Natural killer cell treated with Interleukin-12 subunit alpha and Interleukin-12 subunit beta and Interleukin-15 and Interleukin-18, amount 100 ng/mL, for 72 hours (primary cell): ENCODE data around the gene AHNAK2. TPM values are rescaled to one million over a fixed set of nuclear protein-coding genes. Genes with fewer than 3 reads are reported as not detected.
"Not testable (repeated sequence)": the region's sequence is repeated elsewhere in the genome, so short reads cannot be mapped to it uniquely, and the experiment has no call there.

Experiments
- ATAC-seq, 2 donors: fragments of 150-1000 bp; cut with Tn5 transposase in 1 of 2; sonication (Bioruptor Pico), chemical (Tn5 transposase) in 1 of 2; 2 replicates each; pipeline ENCODE4 v1.10.0; 2021
- DNase-seq: peaks from one replicate; pipeline ENCODE4 v3.0.0; 2022; ENCODE audit warnings: low spot score
- H3K27ac Mint-ChIP-seq, 2 donors: 1 replicate in 1 of 2; 2 replicates in 1 of 2; pipeline ENCODE4 v1.8.0; 2022; ENCODE audit warnings: mixed read lengths in 2 of 2, mild to moderate bottlenecking in 1 of 2, moderate library complexity in 1 of 2
- H3K27me3 Mint-ChIP-seq, 2 donors: 1 replicate in 1 of 2; 2 replicates in 1 of 2; pipeline ENCODE4 v1.8.0; 2022; ENCODE audit warnings: mixed read lengths in 2 of 2
- H3K36me3 Mint-ChIP-seq: one replicate; pipeline ENCODE4 v1.8.0; 2022; ENCODE audit warnings: mixed read lengths
- H3K4me1 Mint-ChIP-seq, 2 donors: 1 replicate in 1 of 2; 2 replicates in 1 of 2; pipeline ENCODE4 v1.8.0; 2022; ENCODE audit warnings: low read depth in 2 of 2, mixed read lengths in 2 of 2, mild to moderate bottlenecking in 1 of 2
- H3K4me3 Mint-ChIP-seq: one replicate; pipeline ENCODE4 v1.8.0; 2022; ENCODE audit warnings: mixed read lengths
- H3K9me3 Mint-ChIP-seq: 2 replicates; pipeline ENCODE4 v1.8.0; 2022; ENCODE audit warnings: mixed read lengths
- total RNA-seq, 2 donors: library from RNA; stranded (reverse); gene quantifications; one replicate each; pipeline ENCODE4 v1.2.3, GENCODE V29; 2022

AHNAK2 gene
- total RNA-seq, 2 donors from 2014 or later, result not detected

- Mint-ChIP-seq H3K36me3 (no peaks in the 10 kb centered on the region), H3K27ac (no peak overlapping the region), H3K27me3 (no peaks in the 10 kb centered on the region), H3K4me3 (no peak overlapping the region), H3K4me1 (no peaks in the 10 kb centered on the region), H3K9me3 (no peaks in the 10 kb centered on the region)
- no peak for DNase-seq
- ATAC-seq, result no peak
These were observed 51.3 kb downstream of the AHNAK2 start for GRCh38 chr14:104926619-104927431.

- H3K4me1 Mint-ChIP-seq, result no peaks in the 10 kb centered on the region
- no peaks in the 10 kb centered on the region for H3K36me3 Mint-ChIP-seq
- DNase-seq (no peak), ATAC-seq (no peak)
- H3K4me3 Mint-ChIP-seq, result no peak overlapping the region
- no peak overlapping the region for H3K27ac Mint-ChIP-seq
- no peaks in the 10 kb centered on the region for H3K9me3 Mint-ChIP-seq
- peaks cover 3 to 8% of the 10 kb centered on the region in 2 donors for H3K27me3 Mint-ChIP-seq
These were observed 52.1 kb downstream of the AHNAK2 start for GRCh38 chr14:104925855-104926609.

- DNase-seq (no peak), ATAC-seq (no peak)
- H3K9me3 Mint-ChIP-seq, result no peaks in the 10 kb centered on the region
- H3K36me3 Mint-ChIP-seq, result no peaks in the 10 kb centered on the region
- H3K4me3 Mint-ChIP-seq, result no peak overlapping the region
- no peak overlapping the region for H3K27ac Mint-ChIP-seq
- peaks cover 3 to 10% of the 10 kb centered on the region in 2 donors for H3K27me3 Mint-ChIP-seq
- H3K4me1 Mint-ChIP-seq, result no peaks in the 10 kb centered on the region
These were observed 52.8 kb downstream of the AHNAK2 start for GRCh38 chr14:104925214-104925854.

GRCh38 chr14:104924421-104925213, 53.6 kb downstream of the AHNAK2 start, which contains the start of gene PLD4:
Gene PLD4, plus strand, starts transcription at chr14:104924879. Its CDS starts 2,262 bp downstream, at chr14:104927141.
- Mint-ChIP-seq H3K9me3 (no peaks in the 10 kb centered on the region), H3K27me3 (peaks cover 3 to 10% of the 10 kb centered on the region in 2 donors), H3K27ac (no peak within 1 kb of the TSS), H3K4me1 (no peaks in the 10 kb centered on the region), H3K4me3 (no peak within 1 kb of the TSS), H3K36me3 (no peaks in the 10 kb centered on the region)
- ATAC-seq, result no peak
- no peak for DNase-seq

GRCh38 chr14:104923640-104924420, 54.3 kb downstream of the AHNAK2 start:
- Mint-ChIP-seq H3K27me3 (peaks cover 6 to 10% of the 10 kb centered on the region in 2 donors), H3K4me1 (no peaks in the 10 kb centered on the region), H3K27ac (no peak overlapping the region), H3K36me3 (no peaks in the 10 kb centered on the region), H3K9me3 (no peaks in the 10 kb centered on the region), H3K4me3 (no peak overlapping the region)
- ATAC-seq, result no peak
- DNase-seq, result no peak

- Mint-ChIP-seq H3K27ac (no peak overlapping the region), H3K27me3 (peaks cover 15 to 17% of the 10 kb centered on the region in 2 donors), H3K9me3 (no peaks in the 10 kb centered on the region), H3K4me3 (no peak overlapping the region), H3K4me1 (no peaks in the 10 kb centered on the region), H3K36me3 (no peaks in the 10 kb centered on the region)
- ATAC-seq, result no peak
- no peak for DNase-seq
These were observed 58.2 kb downstream of the AHNAK2 start for GRCh38 chr14:104919993-104920315.

- not testable (repeated sequence) for H3K27ac Mint-ChIP-seq, H3K9me3 Mint-ChIP-seq, H3K4me1 Mint-ChIP-seq, H3K4me3 Mint-ChIP-seq, H3K36me3 Mint-ChIP-seq, DNase-seq, ATAC-seq
- H3K27me3 Mint-ChIP-seq, result peaks cover 15 to 17% of the 10 kb centered on the region in 2 donors
These were observed 58.8 kb downstream of the AHNAK2 start for GRCh38 chr14:104919152-104919992.

GRCh38 chr14:104917993-104918392, 60.2 kb downstream of the AHNAK2 start:
- Mint-ChIP-seq H3K4me3 (no peak overlapping the region), H3K27me3 (peaks cover 20 to 23% of the 10 kb centered on the region in 2 donors), H3K9me3 (no peaks in the 10 kb centered on the region), H3K4me1 (no peaks in the 10 kb centered on the region), H3K27ac (no peak overlapping the region), H3K36me3 (no peaks in the 10 kb centered on the region)
- ATAC-seq (no peak), DNase-seq (no peak)

- no peak for ATAC-seq
- no peak overlapping the region for H3K27ac Mint-ChIP-seq
- H3K27me3 Mint-ChIP-seq, result peaks cover 22 to 23% of the 10 kb centered on the region in 2 donors
- DNase-seq, result no peak
- no peak overlapping the region for H3K4me3 Mint-ChIP-seq
- H3K9me3 Mint-ChIP-seq, result peaks cover 1% of the 10 kb centered on the region
- H3K36me3 Mint-ChIP-seq, result peaks cover 2% of the 10 kb centered on the region
- no peaks in the 10 kb centered on the region for H3K4me1 Mint-ChIP-seq
These were observed 61.1 kb downstream of the AHNAK2 start for GRCh38 chr14:104917116-104917515.

- no peak overlapping the region for H3K27ac Mint-ChIP-seq
- no peak for ATAC-seq
- H3K4me1 Mint-ChIP-seq, result no peaks in the 10 kb centered on the region
- no peak overlapping the region for H3K4me3 Mint-ChIP-seq
- peaks cover 29% of the 10 kb centered on the region in 2 donors for H3K27me3 Mint-ChIP-seq
- H3K36me3 Mint-ChIP-seq, result peaks cover 13% of the 10 kb centered on the region
- H3K9me3 Mint-ChIP-seq, result peaks cover 3% of the 10 kb centered on the region
- DNase-seq, result no peak
These were observed 64.7 kb downstream of the AHNAK2 start for GRCh38 chr14:104913435-104913834.

GRCh38 chr14:104912053-104912452, 66.1 kb downstream of the AHNAK2 start:
- ATAC-seq (no peak), DNase-seq (no peak)
- Mint-ChIP-seq H3K4me1 (no peaks in the 10 kb centered on the region), H3K9me3 (peaks cover 3% of the 10 kb centered on the region), H3K27ac (no peak overlapping the region), H3K27me3 (peaks cover 36 to 42% of the 10 kb centered on the region in 2 donors), H3K36me3 (peaks cover 13% of the 10 kb centered on the region), H3K4me3 (no peak overlapping the region)

- Mint-ChIP-seq H3K27me3 (peaks cover 40 to 48% of the 10 kb centered on the region in 2 donors), H3K4me1 (no peaks in the 10 kb centered on the region), H3K27ac (no peak overlapping the region), H3K4me3 (no peak overlapping the region), H3K36me3 (peaks cover 13% of the 10 kb centered on the region), H3K9me3 (peaks cover 3% of the 10 kb centered on the region)
- no peak for ATAC-seq
- no peak for DNase-seq
These were observed 69.9 kb downstream of the AHNAK2 start for GRCh38 chr14:104908303-104908702.
